ENCODE results near the gene DBNL. TPM values are rescaled to one million over a fixed set of nuclear protein-coding genes. Genes with fewer than 3 reads are reported as not detected.

Gene DBNL
- total and polyA plus RNA-seq, 4 experiments from 2014 or later = 157 to 250 (median 171) TPM

- no peaks in the 10 kb centered on the region for H3K9me3 ChIP-seq (ENCODE audit: control insufficient read depth in 1 of 2, low read length in 2 of 2)
- Mint-ChIP-seq H3K4me1 (peaks cover 9 to 26% (median 18%) of the 10 kb centered on the region in 4 donors), H3K27me3 (no peaks in the 10 kb centered on the region), H3K9me3 (peaks cover 0 to 2% (median 0%) of the 10 kb centered on the region in 8 donors), H3K36me3 (peaks cover 16 to 38% of the 10 kb centered on the region in 2 donors), H3K27ac (peak overlapping the region in 4 of 7 donors; percentile 23 to 67 (median 55)), H3K4me3 (no peak overlapping the region)
- H3K36me3 ChIP-seq (ENCODE audit: insufficient read depth, low read length) = peaks cover 35% of the 10 kb centered on the region
- peaks cover 20% of the 10 kb centered on the region for H3K4me1 ChIP-seq (ENCODE audit: insufficient read depth, low read length)
- H3K4me3 ChIP-seq (ENCODE audit: low read length in 2 of 2) = no peak overlapping the region
- DNase-seq = no peak
- no peak overlapping the region for H3K27ac ChIP-seq (ENCODE audit: low read depth, low read length)
- intact Hi-C loops (cut with micrococcal nuclease) = no loop called here
- CTCF ChIA-PET (ENCODE audit: partially characterized antibody) = no interaction called here
- no peaks in the 10 kb centered on the region for H3K27me3 ChIP-seq (ENCODE audit: insufficient read depth, low read length)
- POLR2A ChIA-PET (ENCODE audit: partially characterized antibody) = interaction anchor here (1.9 to 8.1 kb wide), 3 partner anchors 10 to 18 kb away, joined by 5 to 119 read pairs (median 6); partner anchors contain the start of gene DBNL
Measured at GRCh38 chr7:44062903-44063295, 18.4 kb downstream of the DBNL start.

GRCh38 chr7:44063547-44063893, 19.0 kb downstream of the DBNL start:
- Mint-ChIP-seq H3K27ac (peak overlapping the region in 5 of 7 donors; percentile 8 to 79 (median 36)), H3K36me3 (peaks cover 12 to 32% of the 10 kb centered on the region in 2 donors), H3K9me3 (peaks cover 0 to 2% (median 0%) of the 10 kb centered on the region in 8 donors), H3K27me3 (no peaks in the 10 kb centered on the region), H3K4me3 (no peak overlapping the region), H3K4me1 (peaks cover 9 to 33% (median 21%) of the 10 kb centered on the region in 4 donors)
- Histone ChIP-seq H3K27ac (ENCODE audit: low read depth, low read length) (no peak overlapping the region), H3K27me3 (ENCODE audit: insufficient read depth, low read length) (no peaks in the 10 kb centered on the region), H3K4me1 (ENCODE audit: insufficient read depth, low read length) (peaks cover 20% of the 10 kb centered on the region), H3K4me3 (ENCODE audit: low read length in 2 of 2) (no peak overlapping the region), H3K36me3 (ENCODE audit: insufficient read depth, low read length) (peaks cover 29% of the 10 kb centered on the region), H3K9me3 (ENCODE audit: control insufficient read depth in 1 of 2, low read length in 2 of 2) (no peaks in the 10 kb centered on the region)
- CTCF ChIA-PET (ENCODE audit: partially characterized antibody) = interaction anchor here (1.1 to 1.3 kb wide), 2 partner anchors 18 to 19 kb away, joined by 3 to 4 read pairs; partner anchors contain the start of gene DBNL
- intact Hi-C loops (cut with micrococcal nuclease) = no loop called here
- no peak for DNase-seq
- POLR2A ChIA-PET (ENCODE audit: partially characterized antibody) = interaction anchor here (0.8 to 8.1 kb wide), 5 partner anchors 8 to 454 kb away, joined by 3 to 119 read pairs (median 6); partner anchors contain the start of gene DBNL

DNA sequence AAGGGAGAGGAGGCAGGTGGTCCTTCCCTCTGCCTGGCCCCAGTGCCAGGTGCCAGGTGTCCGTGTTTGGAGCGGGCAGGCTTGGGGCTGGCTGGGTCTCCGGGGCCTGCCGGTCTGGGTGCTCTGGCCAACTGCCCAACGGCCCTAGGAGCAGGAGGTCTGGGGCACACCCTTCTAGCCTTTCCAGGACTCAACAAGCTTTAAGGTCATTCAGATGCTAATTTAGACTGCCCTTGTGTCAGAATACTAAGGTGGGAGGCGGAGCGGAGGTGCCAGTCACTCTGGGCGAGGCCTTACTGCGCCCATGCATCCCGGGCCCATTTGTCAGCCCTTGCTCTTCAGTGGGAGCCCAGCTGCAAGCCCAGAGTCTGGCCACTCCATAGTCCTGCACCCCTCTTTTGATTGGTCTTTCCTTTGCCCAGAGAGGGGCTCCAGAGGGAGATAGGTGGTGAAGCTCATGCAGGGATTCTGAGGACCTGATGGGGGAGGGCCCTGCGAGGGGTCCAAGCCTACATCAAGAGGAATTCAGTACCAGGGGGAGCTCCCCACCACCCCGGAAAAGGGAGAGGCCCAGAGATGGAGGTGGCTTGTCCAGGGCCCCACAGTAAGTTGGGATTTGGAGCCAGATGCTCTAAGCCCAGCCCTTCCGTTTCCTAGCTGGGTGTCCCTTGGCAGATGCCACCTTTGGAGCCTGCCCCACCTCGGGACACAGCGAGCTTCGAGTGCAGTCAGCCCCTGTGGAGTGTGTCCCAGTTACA, 19.6 kb downstream of the DBNL start:
- Mint-ChIP-seq H3K9me3 (peaks cover 0 to 2% (median 0%) of the 10 kb centered on the region in 8 donors), H3K27ac (peak overlapping the region in 2 of 7 donors; percentile 60 to 79), H3K4me3 (no peak overlapping the region)

DNA sequence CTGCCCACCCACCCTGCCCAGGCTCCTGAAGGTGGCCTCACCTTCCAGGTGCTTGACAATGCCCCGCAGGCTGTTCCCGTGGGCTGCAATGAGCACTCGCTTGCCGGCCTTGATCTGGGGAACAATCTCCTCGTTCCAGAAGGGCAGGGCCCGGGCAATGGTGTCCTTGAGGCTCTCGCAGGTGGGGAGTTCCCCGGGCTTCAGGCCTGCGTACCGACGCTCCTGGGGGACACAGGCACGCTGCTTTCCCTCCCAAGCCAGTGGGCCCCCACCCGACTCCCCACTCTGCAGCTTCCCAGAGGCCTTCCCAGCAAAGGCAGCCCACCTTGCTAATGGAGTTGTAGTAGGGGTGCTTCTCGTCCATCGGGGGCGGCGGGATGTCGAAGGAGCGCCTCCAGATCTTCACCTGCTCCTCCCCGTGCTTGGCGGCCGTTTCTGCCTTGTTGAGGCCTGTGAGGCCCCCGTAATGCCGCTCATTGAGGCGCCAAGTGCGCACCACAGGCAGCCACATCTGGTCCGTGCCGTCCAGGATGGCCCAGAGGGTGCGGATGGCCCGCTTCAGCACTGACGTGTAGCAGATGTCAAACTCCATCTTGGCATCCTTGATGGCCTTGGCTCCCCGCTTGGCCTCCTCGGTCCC, 20.4 kb downstream of the DBNL start:
- Histone ChIP-seq H3K27me3 (ENCODE audit: insufficient read depth, low read length) (no peaks in the 10 kb centered on the region), H3K27ac (ENCODE audit: low read depth, low read length) (no peak overlapping the region), H3K36me3 (ENCODE audit: insufficient read depth, low read length) (peaks cover 15% of the 10 kb centered on the region), H3K9me3 (ENCODE audit: control insufficient read depth in 1 of 2, low read length in 2 of 2) (no peaks in the 10 kb centered on the region), H3K4me3 (ENCODE audit: low read length in 2 of 2) (no peak overlapping the region), H3K4me1 (ENCODE audit: insufficient read depth, low read length) (peaks cover 20% of the 10 kb centered on the region)
- H3K4me3 Mint-ChIP-seq = peak overlapping the region in 1 of 8 donors; percentile 59
- H3K4me1 Mint-ChIP-seq = peaks cover 12 to 34% (median 22%) of the 10 kb centered on the region in 4 donors
- H3K9me3 Mint-ChIP-seq = peaks cover 0 to 3% (median 0%) of the 10 kb centered on the region in 8 donors
- intact Hi-C loops (cut with micrococcal nuclease) = no loop called here
- CTCF ChIA-PET (ENCODE audit: partially characterized antibody) = interaction anchor here (1.3 kb wide), 1 partner anchor 20 kb away, joined by 4 read pairs; the partner anchor contains the start of gene DBNL
- POLR2A ChIA-PET (ENCODE audit: partially characterized antibody) = interaction anchor here (0.5 to 8.1 kb wide), 5 partner anchors 9 to 512 kb away, joined by 4 to 119 read pairs (median 6); partner anchors contain the start of gene DBNL
- peak overlapping the region in 1 of 7 donors; percentile 85 for H3K27ac Mint-ChIP-seq
- no peak for DNase-seq
- no peaks in the 10 kb centered on the region for H3K27me3 Mint-ChIP-seq
- H3K36me3 Mint-ChIP-seq = peaks cover 6 to 18% of the 10 kb centered on the region in 2 donors

More for the DNA sequence above, 19.6 kb downstream of the DBNL start:
- ChIA-PET CTCF (ENCODE audit: partially characterized antibody) (interaction anchor here (1.1 to 1.3 kb wide), 2 partner anchors 17 to 19 kb away, joined by 3 to 4 read pairs; partner anchors contain the start of gene DBNL), POLR2A (ENCODE audit: partially characterized antibody) (interaction anchor here (0.7 to 8.1 kb wide), 6 partner anchors 8 to 454 kb away, joined by 3 to 119 read pairs (median 6); partner anchors contain the start of gene DBNL)
- H3K36me3 Mint-ChIP-seq = peaks cover 6 to 26% of the 10 kb centered on the region in 2 donors
- Histone ChIP-seq H3K27me3 (ENCODE audit: insufficient read depth, low read length) (no peaks in the 10 kb centered on the region), H3K27ac (ENCODE audit: low read depth, low read length) (no peak overlapping the region), H3K9me3 (ENCODE audit: control insufficient read depth in 1 of 2, low read length in 2 of 2) (no peaks in the 10 kb centered on the region), H3K4me3 (ENCODE audit: low read length in 2 of 2) (no peak overlapping the region), H3K36me3 (ENCODE audit: insufficient read depth, low read length) (peaks cover 24% of the 10 kb centered on the region), H3K4me1 (ENCODE audit: insufficient read depth, low read length) (peaks cover 20% of the 10 kb centered on the region)
- DNase-seq = no peak
- no peaks in the 10 kb centered on the region for H3K27me3 Mint-ChIP-seq
- peaks cover 11 to 34% (median 21%) of the 10 kb centered on the region in 4 donors for H3K4me1 Mint-ChIP-seq
- intact Hi-C loops (cut with micrococcal nuclease) = no loop called here

DNA sequence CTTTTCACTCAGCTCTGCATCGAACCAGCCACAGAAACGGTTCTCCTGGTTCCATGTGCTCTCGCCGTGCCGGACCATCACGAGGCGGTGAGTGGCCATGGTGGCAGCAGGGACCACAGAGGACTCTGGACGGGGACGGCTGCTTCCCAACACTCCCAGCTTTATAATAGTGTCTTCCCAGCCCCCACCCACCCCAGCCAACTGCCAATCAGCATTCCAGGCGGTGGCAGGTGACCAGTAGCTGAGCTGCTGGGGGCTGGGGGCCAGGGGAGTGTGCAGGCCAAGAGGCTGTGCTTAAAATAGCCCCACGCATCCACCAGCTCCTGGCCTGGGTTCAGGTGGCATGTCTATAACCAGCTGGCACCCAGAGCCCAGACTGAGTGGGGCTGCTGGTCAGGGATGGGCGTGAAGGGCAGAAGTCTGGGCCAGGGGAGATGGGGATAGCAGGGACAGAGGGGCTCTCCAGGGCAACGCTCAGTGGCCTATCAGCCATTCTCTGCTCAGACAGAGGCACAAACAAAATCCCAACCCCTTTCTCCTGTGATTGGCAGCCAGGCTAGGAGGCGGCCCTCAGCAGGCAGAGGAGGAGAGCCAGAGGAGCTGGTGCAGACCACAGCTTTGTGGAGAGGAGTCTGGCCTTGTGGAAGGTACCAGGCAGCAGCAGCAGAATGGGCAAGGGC, 21.1 kb downstream of the DBNL start, which contains the start of gene PGAM2:
PGAM2 (minus strand) TSS at position 137 of the 680 bp plus-strand sequence; CDS start at position 99, 38 bp downstream.
- Histone ChIP-seq H3K9me3 (ENCODE audit: control insufficient read depth in 1 of 2, low read length in 2 of 2) (no peaks in the 10 kb centered on the region), H3K4me3 (ENCODE audit: low read length in 2 of 2) (no peak within 1 kb of the TSS), H3K27me3 (ENCODE audit: insufficient read depth, low read length) (no peaks in the 10 kb centered on the region), H3K27ac (ENCODE audit: low read depth, low read length) (no peak within 1 kb of the TSS), H3K4me1 (ENCODE audit: insufficient read depth, low read length) (peaks cover 20% of the 10 kb centered on the region), H3K36me3 (ENCODE audit: insufficient read depth, low read length) (peaks cover 9% of the 10 kb centered on the region)
- ChIA-PET POLR2A (ENCODE audit: partially characterized antibody) (interaction anchor here (0.5 to 8.1 kb wide), 7 partner anchors 10 to 516 kb away, joined by 3 to 119 read pairs (median 6); partner anchors contain the start of gene DBNL), CTCF (ENCODE audit: partially characterized antibody) (no interaction called here)
- no peak for DNase-seq
- Mint-ChIP-seq H3K4me3 (peak within 1 kb of the TSS in 1 of 8 donors; percentile 59), H3K27ac (peak within 1 kb of the TSS in 3 of 7 donors; percentile 61 to 85 (median 61)), H3K9me3 (peaks cover 0 to 1% (median 0%) of the 10 kb centered on the region in 8 donors), H3K27me3 (no peaks in the 10 kb centered on the region), H3K36me3 (peaks cover 6 to 11% of the 10 kb centered on the region in 2 donors), H3K4me1 (peaks cover 13 to 34% (median 22%) of the 10 kb centered on the region in 4 donors)
- intact Hi-C loops (cut with micrococcal nuclease) = no loop called here

- Histone ChIP-seq H3K27ac (ENCODE audit: low read depth, low read length) (no peak overlapping the region), H3K9me3 (ENCODE audit: control insufficient read depth in 1 of 2, low read length in 2 of 2) (no peaks in the 10 kb centered on the region), H3K27me3 (ENCODE audit: insufficient read depth, low read length) (no peaks in the 10 kb centered on the region), H3K36me3 (ENCODE audit: insufficient read depth, low read length) (peaks cover 3% of the 10 kb centered on the region), H3K4me1 (ENCODE audit: insufficient read depth, low read length) (peaks cover 20% of the 10 kb centered on the region), H3K4me3 (ENCODE audit: low read length in 2 of 2) (no peak overlapping the region)
- ChIA-PET CTCF (ENCODE audit: partially characterized antibody) (no interaction called here), POLR2A (ENCODE audit: partially characterized antibody) (interaction anchor here (0.7 to 8.1 kb wide), 6 partner anchors 9 to 515 kb away, joined by 3 to 119 read pairs (median 6); partner anchors contain the start of gene DBNL)
- H3K9me3 Mint-ChIP-seq = peaks cover 0 to 1% (median 0%) of the 10 kb centered on the region in 8 donors
- no peaks in the 10 kb centered on the region for H3K27me3 Mint-ChIP-seq
- H3K4me3 Mint-ChIP-seq = no peak overlapping the region
- H3K36me3 Mint-ChIP-seq = peaks cover 6 to 9% of the 10 kb centered on the region in 2 donors
- intact Hi-C loops (cut with micrococcal nuclease) = no loop called here
- peaks cover 13 to 34% (median 22%) of the 10 kb centered on the region in 4 donors for H3K4me1 Mint-ChIP-seq
- DNase-seq = no peak
- H3K27ac Mint-ChIP-seq = no peak overlapping the region
Measured at GRCh38 chr7:44066111-44066460, 21.6 kb downstream of the DBNL start.
